SK-N-MC (cell line): ENCODE measurements around the gene ACD.

Experiments used
- EZH2 ChIP-seq: fragments of 200-600 bp; sonication (generic); IDR thresholded peaks from one replicate; pipeline ENCODE4 v1.6.1; 2017; ENCODE audit warnings: antibody characterized with exemption
- FOXP2 ChIP-seq: optimal IDR thresholded peaks from 2 replicates; pipeline ENCODE3; 2011; ENCODE audit warnings: mild to moderate bottlenecking, moderate library complexity; ENCODE audit not compliant: insufficient read depth; ENCODE audit errors: extremely low read length, control extremely low read depth
- POLR2AphosphoS5 ChIP-seq: IDR thresholded peaks from 2 replicates; pipeline ENCODE4 v1.6.1; 2012; ENCODE audit warnings: mild to moderate bottlenecking, low read depth, low read length, borderline replicate concordance

DNA sequence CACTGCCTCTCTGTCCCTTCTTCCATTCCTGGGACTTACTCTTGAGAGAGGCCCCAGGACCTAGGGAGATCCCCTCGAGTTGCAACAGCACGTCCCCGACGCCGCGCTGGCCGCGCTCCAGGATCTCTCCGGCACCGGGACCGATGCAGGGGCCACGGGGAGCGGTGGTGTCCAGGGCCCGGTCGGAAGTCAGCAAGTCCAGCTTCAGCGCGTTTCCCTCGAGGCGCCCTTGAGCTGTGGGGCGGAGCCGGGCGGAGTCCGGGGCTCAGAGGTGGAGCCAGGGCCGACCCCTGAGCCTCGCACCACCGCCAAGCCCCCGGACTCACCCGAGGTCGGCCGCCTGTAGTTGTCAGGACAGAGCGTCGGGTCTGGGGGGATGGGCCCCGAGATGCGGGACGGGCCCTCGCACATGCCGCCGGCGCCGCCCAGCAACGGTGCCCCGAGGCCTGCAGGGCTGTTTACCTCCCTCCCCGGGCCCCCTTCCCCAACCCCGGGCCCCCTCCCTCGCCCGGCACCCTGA lies 6.0 kb upstream of the ACD start:
- TF ChIP-seq POLR2AphosphoS5 (no peak), EZH2 (no peak), FOXP2 (no peak)
